Astrocyte of the spinal cord (primary cell): ENCODE measurements around the gene CACNB2.
"Not testable (repeated sequence)": the region's sequence is repeated elsewhere in the genome, so short reads cannot be mapped to it uniquely, and the experiment has no call there.

Experiments used
- DNase-seq: peaks from one replicate; pipeline ENCODE4 v3.0.0; 2011; ENCODE audit warnings: low read depth, low spot score
- H3K4me3 ChIP-seq: 2 replicates; pipeline ENCODE4 v1.5.1; 2011; ENCODE audit warnings: low read depth, mild to moderate bottlenecking, low read length, moderate library complexity
- CTCF ChIP-seq: IDR thresholded peaks from 2 replicates; pipeline ENCODE4 v1.5.1; 2012; ENCODE audit warnings: low read depth, mild to moderate bottlenecking, low read length, inconsistent platforms
- in situ Hi-C: cut with HindIII; loops from 2 replicates; pipeline ENCODE4 v1.10.0; 2017; ENCODE audit warnings: low sequenced_read_pairs

The CACNB2 gene

GRCh38 chr10:18164748-18165361, 24.6 kb downstream of the CACNB2 start:
- TF ChIP-seq CTCF = no peak
- no peak overlapping the region for H3K4me3 ChIP-seq
- in situ Hi-C loops = no loop called here
- DNase-seq = peak; percentile 72

GRCh38 chr10:18178854-18179483, 38.7 kb downstream of the CACNB2 start:
- in situ Hi-C loops = no loop called here
- no peak overlapping the region for H3K4me3 ChIP-seq
- DNase-seq = no peak
- no peak for TF ChIP-seq CTCF

DNA sequence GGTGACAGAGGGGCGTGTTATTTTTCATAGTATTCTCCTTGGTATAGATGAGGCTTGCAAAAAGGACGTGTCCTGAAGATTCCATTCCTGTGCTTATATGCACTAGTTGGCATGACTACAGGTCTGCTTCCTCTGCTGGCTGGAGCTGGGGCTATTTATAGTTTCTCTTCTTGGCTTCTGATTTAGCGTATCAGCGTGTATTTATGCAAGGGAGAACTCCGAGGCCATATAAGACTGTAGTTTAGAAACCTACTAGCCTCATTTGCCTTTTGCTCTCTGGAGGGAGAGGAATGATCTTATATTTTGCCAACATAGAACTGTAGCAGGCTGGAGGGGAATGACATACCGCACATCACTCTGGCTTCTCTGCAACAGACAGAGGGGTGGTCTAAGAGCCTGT, 39.7 kb downstream of the CACNB2 start:
- TF ChIP-seq CTCF = no peak
- in situ Hi-C loops = no loop called here
- peak; percentile 79 for DNase-seq
- H3K4me3 ChIP-seq = no peak overlapping the region

GRCh38 chr10:18181382-18181781, 41.2 kb downstream of the CACNB2 start:
- DNase-seq, in situ Hi-C loops, H3K4me3 ChIP-seq: not testable (repeated sequence)

- DNase-seq = no peak
- no peak for TF ChIP-seq CTCF
- no peak overlapping the region for H3K4me3 ChIP-seq
- in situ Hi-C loops = no loop called here
These were observed 45.4 kb downstream of the CACNB2 start for GRCh38 chr10:18185621-18186020.

DNA sequence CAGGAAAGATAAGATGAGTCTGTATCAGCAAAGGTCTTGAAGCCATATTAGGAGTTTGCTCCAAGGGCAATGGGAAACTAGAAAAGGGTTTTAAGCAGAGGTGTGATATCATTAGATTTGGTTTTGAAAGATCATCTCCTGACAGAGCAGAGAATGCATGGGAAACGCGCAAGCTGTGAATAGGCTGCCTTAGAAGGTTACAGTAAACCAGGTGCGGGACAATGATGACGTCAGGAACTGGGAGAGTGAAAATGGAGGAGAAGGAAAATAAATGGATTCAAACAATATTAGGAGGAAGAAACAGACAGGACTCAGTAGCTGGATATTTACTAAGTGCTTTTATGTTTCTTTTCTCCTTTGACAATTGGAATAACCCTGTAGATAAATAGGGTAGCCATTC, 50.6 kb downstream of the CACNB2 start:
- no peak for DNase-seq
- in situ Hi-C loops = no loop called here
- no peak for TF ChIP-seq CTCF
- no peak overlapping the region for H3K4me3 ChIP-seq

- in situ Hi-C loops = no loop called here
- no peak overlapping the region for H3K4me3 ChIP-seq
- DNase-seq = no peak
- TF ChIP-seq CTCF = no peak
These were observed 54.4 kb downstream of the CACNB2 start for GRCh38 chr10:18194634-18195033.
